Hepatocyte (in vitro differentiated cells): ENCODE measurements around the gene EPHB1. TPM values are rescaled to one million over a fixed set of nuclear protein-coding genes. Genes with fewer than 3 reads are reported as not detected.

Experiments used
- DNase-seq: peaks from one replicate; pipeline ENCODE4 v3.0.0-alpha.2; 2016; ENCODE audit warnings: low spot score
- H2AFZ ChIP-seq: fragments of 200-600 bp; sonication (generic); 2 replicates; pipeline ENCODE4 v1.6.0; 2016; ENCODE audit warnings: antibody characterized with exemption, mild to moderate bottlenecking
- H3K27ac ChIP-seq: fragments of 200-600 bp; sonication (generic); 2 replicates; pipeline ENCODE4 v1.5.1; 2016; ENCODE audit warnings: mild to moderate bottlenecking
- H3K27me3 ChIP-seq: fragments of 200-600 bp; sonication (generic); 2 replicates; pipeline ENCODE4 v1.6.1; 2016
- H3K36me3 ChIP-seq: fragments of 200-600 bp; sonication (generic); replicated peaks from 2 replicates; pipeline ENCODE4 v1.5.1; 2016; ENCODE audit warnings: low read depth; ENCODE audit not compliant: insufficient read depth
- H3K4me1 ChIP-seq: fragments of 200-600 bp; sonication (generic); 2 replicates; pipeline ENCODE4 v1.5.1; 2016; ENCODE audit warnings: mild to moderate bottlenecking, moderate library complexity; ENCODE audit not compliant: insufficient read depth
- H3K4me2 ChIP-seq: fragments of 200-600 bp; sonication (generic); 2 replicates; pipeline ENCODE4 v1.6.0; 2016
- H3K4me3 ChIP-seq: fragments of 200-600 bp; sonication (generic); 2 replicates; pipeline ENCODE4 v1.5.1; 2016; ENCODE audit warnings: mild to moderate bottlenecking
- H3K79me2 ChIP-seq: fragments of 200-600 bp; sonication (generic); 2 replicates; pipeline ENCODE4 v1.6.0; 2017; ENCODE audit warnings: mild to moderate bottlenecking
- H3K9me2 ChIP-seq: fragments of 200-600 bp; sonication (generic); replicated peaks from 2 replicates; pipeline ENCODE4 v1.6.0; 2017; ENCODE audit warnings: mild to moderate bottlenecking; ENCODE audit not compliant: insufficient read depth
- H3K9me3 ChIP-seq: fragments of 200-600 bp; sonication (generic); 2 replicates; pipeline ENCODE4 v1.5.1; 2016; ENCODE audit warnings: low read depth, mild to moderate bottlenecking
- H4K20me1 ChIP-seq: fragments of 200-600 bp; sonication (generic); 2 replicates; pipeline ENCODE4 v1.6.0; 2016; ENCODE audit warnings: mild to moderate bottlenecking; ENCODE audit not compliant: insufficient read depth, poor library complexity, severe bottlenecking
- EZH2 ChIP-seq: fragments of 200-600 bp; sonication (generic); IDR thresholded peaks from 2 replicates; pipeline ENCODE4 v1.6.1; 2016; ENCODE audit warnings: antibody characterized with exemption, mild to moderate bottlenecking, borderline replicate concordance
- EZH2phosphoT487 ChIP-seq: fragments of 200-600 bp; sonication (generic); IDR thresholded peaks from one replicate; pipeline ENCODE4 v1.6.1; 2018; ENCODE audit warnings: antibody characterized with exemption, mild to moderate bottlenecking, low read depth, moderate library complexity; ENCODE audit not compliant: unreplicated experiment, severe bottlenecking
- WGBS: methylation state at CpG from one replicate; pipeline ENCODE4 v1.1.6; 2016; ENCODE audit warnings: low lambda C conversion rate; ENCODE audit errors: missing lambda C conversion rate; 5-methylcytosine and 5-hydroxymethylcytosine counted together
- polyA plus RNA-seq: library from polyadenylated mRNA; unstranded; fragments of >200 nt; fragmentation: Nextera tagmentation; extraction: Ambion mirVana; gene quantifications from 2 replicates; pipeline ENCODE4 v1.2.1, GENCODE V29; 2016
- total RNA-seq: library from RNA; depleted of rRNA; stranded (reverse); fragments of >200 nt; gene quantifications from 2 replicates; pipeline ENCODE4 v1.2.3, GENCODE V29; 2014
- TF ChIP-seq, protein P1 (sequence below): fragments of 200-600 bp; sonication (generic); IDR thresholded peaks from 2 replicates; pipeline ENCODE4 v1.5.1; 2016; ENCODE audit warnings: antibody characterized with exemption, mild to moderate bottlenecking; ENCODE audit not compliant: poor library complexity

EPHB1 gene
- total and polyA plus RNA-seq, 2 experiments from 2014 or later = 3.3 to 5.6 TPM

DNA sequence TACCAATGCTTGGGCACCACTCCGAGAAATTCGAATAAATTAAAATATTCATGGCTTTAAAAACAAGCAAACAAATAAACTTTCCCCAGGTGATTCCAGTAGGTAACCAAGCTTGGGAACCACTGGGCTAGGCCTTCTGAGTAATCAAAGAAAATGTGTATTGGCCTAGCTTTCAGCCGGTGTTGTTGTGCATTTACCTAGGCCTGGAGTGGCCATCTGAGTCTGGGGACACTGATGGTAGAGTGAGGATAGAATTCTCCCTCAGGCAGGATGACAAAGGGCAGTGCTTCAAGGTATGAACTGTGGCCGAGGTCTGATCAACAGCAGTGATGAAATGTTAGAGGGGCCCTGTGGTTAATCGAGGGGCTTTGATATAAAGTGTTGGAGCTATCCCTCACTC, 440.5 kb downstream of the EPHB1 start:
- Histone ChIP-seq H3K9me3 (no peaks in the 10 kb centered on the region), H2AFZ (no peak overlapping the region), H3K27ac (no peak overlapping the region), H3K36me3 (no peaks in the 10 kb centered on the region), H3K4me2 (no peak overlapping the region), H4K20me1 (no peaks in the 10 kb centered on the region), H3K79me2 (no peaks in the 10 kb centered on the region), H3K27me3 (peaks cover 4% of the 10 kb centered on the region), H3K4me1 (no peaks in the 10 kb centered on the region), H3K9me2 (no peaks in the 10 kb centered on the region), H3K4me3 (no peak overlapping the region)
- TF ChIP-seq, protein P1, sequence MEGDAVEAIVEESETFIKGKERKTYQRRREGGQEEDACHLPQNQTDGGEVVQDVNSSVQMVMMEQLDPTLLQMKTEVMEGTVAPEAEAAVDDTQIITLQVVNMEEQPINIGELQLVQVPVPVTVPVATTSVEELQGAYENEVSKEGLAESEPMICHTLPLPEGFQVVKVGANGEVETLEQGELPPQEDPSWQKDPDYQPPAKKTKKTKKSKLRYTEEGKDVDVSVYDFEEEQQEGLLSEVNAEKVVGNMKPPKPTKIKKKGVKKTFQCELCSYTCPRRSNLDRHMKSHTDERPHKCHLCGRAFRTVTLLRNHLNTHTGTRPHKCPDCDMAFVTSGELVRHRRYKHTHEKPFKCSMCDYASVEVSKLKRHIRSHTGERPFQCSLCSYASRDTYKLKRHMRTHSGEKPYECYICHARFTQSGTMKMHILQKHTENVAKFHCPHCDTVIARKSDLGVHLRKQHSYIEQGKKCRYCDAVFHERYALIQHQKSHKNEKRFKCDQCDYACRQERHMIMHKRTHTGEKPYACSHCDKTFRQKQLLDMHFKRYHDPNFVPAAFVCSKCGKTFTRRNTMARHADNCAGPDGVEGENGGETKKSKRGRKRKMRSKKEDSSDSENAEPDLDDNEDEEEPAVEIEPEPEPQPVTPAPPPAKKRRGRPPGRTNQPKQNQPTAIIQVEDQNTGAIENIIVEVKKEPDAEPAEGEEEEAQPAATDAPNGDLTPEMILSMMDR = no peak
- no peak for TF ChIP-seq EZH2phosphoT487
- no peak for TF ChIP-seq EZH2
- no peak for DNase-seq
- 83% methylated on average over 5 of the region's 5 CpGs for WGBS

DNA sequence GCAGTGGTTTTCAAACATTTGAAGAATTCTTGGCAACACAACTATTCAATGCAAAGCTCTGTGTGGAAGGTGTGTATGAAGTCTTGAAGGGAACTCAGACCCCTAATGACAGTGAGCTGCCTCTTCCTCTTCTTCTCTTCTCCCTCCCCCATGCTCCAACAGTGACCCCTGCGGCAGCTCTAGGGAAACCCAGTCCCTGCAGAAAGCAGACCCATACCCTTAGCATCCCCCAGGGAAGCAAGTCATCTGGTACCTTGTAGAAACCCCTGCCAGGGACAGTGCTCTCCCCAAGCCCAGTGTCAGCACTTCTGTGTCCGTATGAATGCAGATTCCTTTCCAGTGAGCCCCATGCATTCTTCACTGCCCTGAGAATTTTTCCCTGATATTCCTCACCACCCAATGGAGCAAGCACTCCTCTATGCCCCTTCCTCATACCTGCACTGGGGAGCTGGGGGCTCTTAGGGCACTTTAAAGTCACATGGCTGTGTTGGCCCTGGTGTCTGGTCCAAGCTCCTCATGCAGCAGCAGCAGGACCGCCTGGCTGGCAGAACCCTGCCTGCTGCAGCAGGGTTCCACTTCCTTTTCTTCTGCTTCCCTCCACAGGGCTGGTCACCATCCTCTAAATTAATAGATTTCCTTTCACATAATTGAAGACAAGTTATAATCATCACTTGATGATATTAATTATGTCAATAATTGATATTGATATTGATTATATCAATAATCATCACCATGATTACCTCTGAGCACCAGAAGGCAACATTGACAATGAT, 442.5 kb downstream of the EPHB1 start:
- H3K4me1 ChIP-seq = no peaks in the 10 kb centered on the region
- no peak overlapping the region for H3K4me3 ChIP-seq
- no peaks in the 10 kb centered on the region for H3K79me2 ChIP-seq
- no peaks in the 10 kb centered on the region for H3K9me2 ChIP-seq
- H2AFZ ChIP-seq = no peak overlapping the region
- 74% methylated on average over 3 of the region's 3 CpGs for WGBS
- no peak for DNase-seq
- no peak for TF ChIP-seq EZH2phosphoT487
- no peak for TF ChIP-seq EZH2
- TF ChIP-seq, protein P1 = no peak
- no peaks in the 10 kb centered on the region for H3K36me3 ChIP-seq
- no peaks in the 10 kb centered on the region for H4K20me1 ChIP-seq
- H3K27ac ChIP-seq = no peak overlapping the region
- H3K27me3 ChIP-seq = peaks cover 4% of the 10 kb centered on the region
- no peaks in the 10 kb centered on the region for H3K9me3 ChIP-seq
- H3K4me2 ChIP-seq = no peak overlapping the region

DNA sequence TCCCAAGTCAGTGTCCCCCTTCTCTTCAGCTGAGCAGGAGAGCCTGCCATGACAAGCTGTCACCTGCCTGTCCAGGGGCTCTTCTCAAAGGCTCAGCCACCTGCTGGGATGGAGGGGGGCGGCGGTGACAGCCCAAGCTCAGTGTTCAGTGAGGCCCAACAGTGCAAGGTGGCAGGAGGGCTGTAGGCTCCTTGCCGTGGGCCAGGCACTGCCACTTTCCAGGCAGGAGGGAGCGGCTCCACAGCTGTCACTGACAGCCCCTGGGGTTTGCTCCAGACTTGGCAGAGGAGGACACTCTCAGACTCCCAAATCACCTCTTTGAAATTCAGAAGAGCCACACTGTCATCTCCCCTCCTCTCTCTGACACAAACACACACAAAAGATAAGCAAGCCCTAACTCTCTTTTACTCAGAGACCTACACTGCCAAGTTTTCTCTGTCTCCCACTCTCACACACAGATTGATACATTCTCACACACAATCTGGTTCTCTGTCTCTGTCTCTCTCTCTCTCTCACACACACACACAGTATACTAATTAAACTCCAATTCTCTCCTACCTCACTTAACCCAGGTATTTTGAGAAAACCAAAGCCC, 443.3 kb downstream of the EPHB1 start:
- WGBS = 69% methylated on average over 4 of the region's 4 CpGs
- Histone ChIP-seq H3K27ac (no peak overlapping the region), H3K4me3 (no peak overlapping the region), H4K20me1 (no peaks in the 10 kb centered on the region), H3K9me2 (no peaks in the 10 kb centered on the region), H2AFZ (no peak overlapping the region), H3K4me2 (no peak overlapping the region), H3K79me2 (no peaks in the 10 kb centered on the region), H3K9me3 (no peaks in the 10 kb centered on the region), H3K36me3 (no peaks in the 10 kb centered on the region), H3K4me1 (no peaks in the 10 kb centered on the region), H3K27me3 (peaks cover 4% of the 10 kb centered on the region)
- no peak for TF ChIP-seq EZH2
- no peak for TF ChIP-seq EZH2phosphoT487
- TF ChIP-seq, protein P1 = no peak
- DNase-seq = no peak
